Psoas muscle (tissue), 8 donors: Measurements from ENCODE around the gene CDS1. TPM values are rescaled to one million over a fixed set of nuclear protein-coding genes. Genes with fewer than 3 reads are reported as not detected.

ENCODE experiments used
- ATAC-seq, 4 donors: fragments of 200-7000 bp; cut with Tn5 transposase; one replicate each; pipeline ENCODE4 v1.9.1; 2020; ENCODE audit warnings: moderate library complexity in 3 of 4, mild to moderate bottlenecking in 2 of 4
- DNase-seq, 2 donors: peaks; one replicate each; pipeline ENCODE4 v3.0.0-alpha.2; 2020
- H3K27ac ChIP-seq: fragments of 200-600 bp; one replicate; pipeline ENCODE4 v1.8.0; 2022
- H3K27me3 ChIP-seq, 3 donors: fragments of 200-600 bp in 1 of 3; one replicate each; pipeline versions ENCODE4 v1.6.1 to v1.8.0; 2013 to 2022; ENCODE audit warnings: low read length in 2 of 3, mild to moderate bottlenecking in 2 of 3, moderate library complexity in 1 of 3; ENCODE audit not compliant: insufficient read depth in 3 of 3
- H3K36me3 ChIP-seq, 2 donors: fragments of 200-600 bp in 1 of 2; one replicate each; pipeline versions ENCODE4 v1.6.1 to v1.8.0; 2013 to 2022; ENCODE audit warnings: low read depth in 1 of 2, mild to moderate bottlenecking in 1 of 2, moderate library complexity in 1 of 2; ENCODE audit not compliant: insufficient read depth in 1 of 2
- H3K4me1 ChIP-seq: fragments of 200-600 bp; one replicate; pipeline ENCODE4 v1.8.0; 2022
- H3K4me3 ChIP-seq: fragments of 200-600 bp; one replicate; pipeline ENCODE4 v1.8.0; 2022; ENCODE audit warnings: mild to moderate bottlenecking
- H3K9me3 ChIP-seq: fragments of 200-600 bp; one replicate; pipeline ENCODE4 v1.8.0; 2022
- CTCF ChIP-seq: fragments of 200-600 bp; IDR thresholded peaks from one replicate; pipeline ENCODE4 v1.8.0; 2022; ENCODE audit warnings: antibody characterized with exemption
- WGBS, 3 donors: extraction: QIAGEN DNeasy Blood & Tissue Kit; methylation state at CpG; one replicate each; pipeline versions ENCODE4 v1.1.6 to v1.1.7; 2013; 5-methylcytosine and 5-hydroxymethylcytosine counted together
- intact Hi-C, 2 donors: fragments of 100-400 bp; cut with DNase I; formaldehyde crosslinking; loops; one replicate each; pipeline versions ENCODE4 v1.11.0 to v1.14.2; 2022
- polyA plus RNA-seq, 3 donors: library from polyadenylated mRNA; stranded (reverse); fragments of 200-250 nt; gene quantifications; one replicate each; pipeline ENCODE4 v1.2.3, GENCODE V29; 2013
- total RNA-seq, 4 donors: library from RNA; stranded (reverse); fragmentation: NEBNext Ultra II Directional in 2 of 4; extraction: Animal tissue kit (Norgen Biotek cat#: 25700) in 2 of 4; gene quantifications; one replicate each; pipeline versions ENCODE4 v1.2.1 to v1.2.4, GENCODE V29; 2021 to 2023
- donor health status: healthy with polysubstance abuse.
- donor health status: DM: no; HTN: no; CAD: no; lungs with moderate emphysema.
- donor health status: Bipolar disorder and iron deficiency.
- donor health status: healthy.
- donor health status: DM: yes; HTN: yes; CAD: no.
- donor health status: DM: no; HTN: no; CAD: no.
- donor health status: DM: no; HTN: no; CAD: no.
- donor health status: DM: yes; HTN: yes; CAD: no.

The CDS1 gene
- total and polyA plus RNA-seq, 7 donors, result 0.03 to 0.37 (median 0.04) TPM; not detected in 1

- peaks cover 11 to 94% of the 10 kb centered on the region in 2 donors for H3K36me3 ChIP-seq
- ATAC-seq, result no peak
- DNase-seq, result no peak
- no peak for TF ChIP-seq CTCF
- H3K27me3 ChIP-seq, result no peaks in the 10 kb centered on the region
- peaks cover 10% of the 10 kb centered on the region for H3K4me1 ChIP-seq
- H3K27ac ChIP-seq, result no peak overlapping the region
- no peaks in the 10 kb centered on the region for H3K9me3 ChIP-seq
- 84 to 88% (median 86%) methylated on average over 7 of the region's 7 CpGs for WGBS, 3 donors
- no peak overlapping the region for H3K4me3 ChIP-seq
- intact Hi-C loops, result no loop called here
Measured at GRCh38 chr4:84683064-84683850, 100.3 kb downstream of the CDS1 start.

GRCh38 chr4:84684361-84684760, 101.4 kb downstream of the CDS1 start:
- TF ChIP-seq CTCF, result no peak
- WGBS, 3 donors, result 93 to 97% (median 94%) methylated on average over 3 of the region's 3 CpGs
- no peaks in the 10 kb centered on the region for H3K9me3 ChIP-seq
- no peaks in the 10 kb centered on the region for H3K27me3 ChIP-seq
- ATAC-seq, result no peak
- DNase-seq, result no peak
- H3K36me3 ChIP-seq, result peaks cover 11 to 94% of the 10 kb centered on the region in 2 donors
- H3K27ac ChIP-seq, result no peak overlapping the region
- intact Hi-C loops, result no loop called here
- H3K4me1 ChIP-seq, result peaks cover 10% of the 10 kb centered on the region
- H3K4me3 ChIP-seq, result no peak overlapping the region

GRCh38 chr4:84685105-84685504, 102.2 kb downstream of the CDS1 start:
- Histone ChIP-seq H3K27me3 (no peaks in the 10 kb centered on the region), H3K4me3 (no peak overlapping the region), H3K4me1 (peaks cover 10% of the 10 kb centered on the region), H3K27ac (no peak overlapping the region), H3K36me3 (peaks cover 11 to 95% of the 10 kb centered on the region in 2 donors), H3K9me3 (no peaks in the 10 kb centered on the region)
- no peak for TF ChIP-seq CTCF
- 71 to 93% (median 76%) methylated on average over 1 of the region's 1 CpG for WGBS, 3 donors
- intact Hi-C loops, result no loop called here
- ATAC-seq (no peak), DNase-seq (no peak)

GRCh38 chr4:84688605-84689004, 105.7 kb downstream of the CDS1 start:
- no peak overlapping the region for H3K4me3 ChIP-seq
- intact Hi-C loops, result no loop called here
- ATAC-seq (no peak), DNase-seq (no peak)
- peaks cover 12 to 95% of the 10 kb centered on the region in 2 donors for H3K36me3 ChIP-seq
- no peaks in the 10 kb centered on the region for H3K9me3 ChIP-seq
- WGBS, 3 donors, result 95 to 98% (median 96%) methylated on average over 5 of the region's 5 CpGs
- peaks cover 15% of the 10 kb centered on the region for H3K4me1 ChIP-seq
- no peaks in the 10 kb centered on the region for H3K27me3 ChIP-seq
- no peak overlapping the region for H3K27ac ChIP-seq
- no peak for TF ChIP-seq CTCF

GRCh38 chr4:84689197-84689596, 106.3 kb downstream of the CDS1 start:
- Histone ChIP-seq H3K4me3 (no peak overlapping the region), H3K27ac (no peak overlapping the region), H3K36me3 (peaks cover 10 to 94% of the 10 kb centered on the region in 2 donors), H3K9me3 (no peaks in the 10 kb centered on the region), H3K27me3 (no peaks in the 10 kb centered on the region), H3K4me1 (peaks cover 15% of the 10 kb centered on the region)
- intact Hi-C loops, result no loop called here
- TF ChIP-seq CTCF, result no peak
- ATAC-seq, result no peak
- no peak for DNase-seq
